GM19023 (cell line): ENCODE results near the gene IQCH.

ENCODE experiments used
- ATAC-seq: cut with Tn5 transposase; IDR thresholded peaks from one replicate; pipeline ENCODE4 v1.9.1; 2021; ENCODE audit warnings: mild to moderate bottlenecking, moderate library complexity; ENCODE audit not compliant: unreplicated experiment

The IQCH gene

DNA sequence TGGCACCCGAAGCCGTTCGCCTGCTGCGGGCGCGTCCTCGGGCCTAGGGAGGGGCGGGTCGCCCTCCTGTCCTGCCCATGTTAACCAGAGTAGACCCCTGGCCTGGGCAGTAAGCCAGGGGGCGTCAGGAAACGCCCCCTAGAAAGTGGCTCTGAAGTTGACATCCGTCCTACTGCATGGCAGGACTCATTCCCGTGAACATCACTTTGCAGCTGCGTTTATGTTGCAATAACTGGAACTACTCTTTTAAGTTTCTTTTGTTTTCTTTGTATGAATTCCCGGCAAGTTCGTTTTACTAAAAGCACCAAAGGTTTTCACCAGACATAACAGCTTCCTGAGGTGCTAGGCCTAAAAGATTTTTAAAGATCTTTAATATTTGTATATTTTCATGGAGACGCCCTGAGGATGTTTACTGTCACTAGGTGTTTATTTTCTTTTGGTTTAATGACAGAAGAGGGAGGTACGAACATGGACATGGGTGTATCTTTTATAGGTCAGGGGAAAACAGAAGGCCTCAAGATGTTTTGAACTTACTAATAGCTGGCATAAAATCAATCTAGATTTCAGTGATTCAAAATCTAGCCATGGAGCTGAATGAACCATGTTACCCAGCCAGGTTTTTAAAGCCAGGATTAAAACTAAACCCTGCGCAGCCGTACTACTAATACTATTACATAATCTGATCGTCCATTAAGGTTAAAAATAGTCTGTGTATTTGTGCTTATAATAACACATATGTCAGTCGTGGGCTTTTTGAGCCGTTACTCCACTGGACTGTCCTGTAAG is 267.4 kb downstream of the IQCH start:
- ATAC-seq: no peak

DNA sequence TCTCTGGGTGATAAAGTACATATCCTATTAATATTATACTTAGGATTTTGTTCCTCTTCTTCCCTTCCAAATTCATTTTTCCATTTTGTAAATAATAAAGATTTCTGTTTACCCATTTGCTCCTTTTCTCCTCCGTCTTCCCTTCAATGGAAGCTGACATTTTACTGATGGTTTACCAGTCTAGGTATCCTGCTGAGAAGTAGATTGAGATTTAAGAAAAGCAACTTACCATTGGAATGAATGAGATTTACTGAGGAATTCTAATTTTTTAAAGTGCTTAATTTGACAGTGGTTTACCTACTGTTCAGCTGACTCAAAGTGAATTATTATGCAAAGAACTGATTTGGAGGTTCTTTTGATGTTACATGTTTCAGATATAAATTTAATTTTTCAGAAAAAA is 268.7 kb downstream of the IQCH start:
- ATAC-seq: no peak

DNA sequence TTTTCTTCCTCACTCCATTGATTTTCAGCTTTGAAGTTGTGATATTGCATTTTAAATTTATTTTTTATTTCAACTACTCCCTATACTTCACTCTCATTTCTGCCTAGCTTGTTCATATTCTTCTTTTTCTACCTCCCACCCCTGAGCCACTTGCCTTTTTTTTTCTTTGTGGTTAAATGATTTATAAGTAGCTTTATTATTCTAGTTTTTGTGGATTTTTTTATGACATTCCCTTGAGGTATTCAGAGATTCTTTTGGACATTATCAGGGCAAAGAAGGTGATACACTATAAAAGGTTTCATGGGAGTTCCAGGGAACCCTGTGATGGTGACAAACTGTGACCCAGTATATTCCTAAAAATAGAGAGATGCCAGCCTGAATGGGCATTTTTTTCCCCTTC is 269.6 kb downstream of the IQCH start:
- ATAC-seq: no peak

DNA sequence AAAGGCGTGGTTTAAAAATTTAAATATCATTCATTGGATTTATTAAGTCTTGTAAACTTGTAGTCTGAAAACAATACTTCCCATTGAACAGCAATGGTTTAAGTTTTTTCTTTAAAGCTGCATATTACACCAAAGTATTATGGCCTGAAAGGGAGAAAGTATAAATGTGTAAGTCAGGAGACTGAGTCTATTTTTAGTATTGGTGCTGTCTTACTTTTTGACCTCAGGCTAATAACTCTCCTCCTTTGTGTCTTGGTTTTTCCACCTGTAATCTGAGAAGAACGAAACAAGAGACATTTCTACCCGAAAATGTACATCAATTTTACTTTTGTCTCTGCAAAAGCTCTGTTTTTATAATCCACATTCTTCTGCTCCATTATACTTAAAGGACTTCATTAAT is 273.9 kb downstream of the IQCH start:
- ATAC-seq: no peak

DNA sequence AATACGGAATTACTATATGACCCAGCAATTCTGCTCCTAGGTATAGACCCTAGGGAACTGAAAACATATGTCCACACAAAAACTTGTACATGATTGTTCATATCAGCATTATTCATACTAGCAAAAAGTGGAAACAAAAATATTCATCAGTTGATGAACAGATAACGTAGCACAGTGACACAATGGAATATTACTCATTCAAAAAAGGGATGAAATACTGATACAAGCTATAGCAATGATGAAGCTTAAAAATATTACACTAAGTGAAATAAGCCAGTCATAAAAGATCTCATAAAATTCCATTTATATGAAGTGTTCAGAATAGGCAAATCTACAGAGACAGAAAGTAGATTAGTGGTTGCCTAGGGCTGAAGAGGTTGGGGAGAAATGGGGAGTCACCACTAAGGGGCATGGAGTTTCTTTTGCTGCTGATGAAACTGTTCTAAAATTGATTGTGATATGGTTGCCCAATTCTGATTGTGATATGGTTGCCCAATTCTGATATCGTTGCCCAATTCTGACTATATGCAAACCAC is 276.9 kb downstream of the IQCH start:
- ATAC-seq: no peak

DNA sequence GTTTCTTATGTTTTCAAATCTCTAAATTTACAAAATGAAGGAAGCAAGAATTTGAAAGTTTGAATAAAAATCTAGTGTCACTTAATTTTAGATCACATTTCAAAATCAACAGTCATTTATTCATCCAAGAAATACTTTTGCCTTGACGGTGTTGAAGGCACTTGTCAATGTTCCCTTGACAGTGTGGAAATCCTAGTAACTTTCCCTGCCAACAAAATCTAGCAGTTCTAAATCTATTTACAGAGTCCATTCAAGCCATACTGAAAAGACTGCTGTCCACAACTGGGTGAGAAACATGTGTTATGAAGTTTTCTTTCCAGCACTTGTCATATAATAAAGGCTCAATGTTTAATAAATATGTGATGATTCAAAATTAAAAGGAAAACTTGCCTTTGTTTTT is 279.3 kb downstream of the IQCH start:
- no peak for ATAC-seq

DNA sequence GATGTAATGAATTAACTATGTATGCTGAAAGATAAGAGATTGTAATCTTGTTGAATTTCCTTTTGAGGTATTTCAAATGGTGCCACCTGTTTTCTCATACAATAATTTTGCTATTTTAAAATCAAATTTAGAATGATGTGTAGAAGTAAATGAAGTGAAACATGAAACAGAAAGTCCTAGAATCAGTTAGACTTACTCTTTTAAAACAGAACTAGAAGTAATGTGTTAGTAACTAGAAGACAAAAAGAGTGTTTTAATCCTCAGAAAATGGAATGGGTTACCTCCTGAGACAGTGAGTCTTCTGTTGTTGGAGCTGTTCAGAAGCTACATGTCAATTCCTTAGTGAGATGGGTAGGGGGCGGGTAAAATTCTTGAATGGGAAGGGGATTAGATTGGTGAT is 279.8 kb downstream of the IQCH start:
- ATAC-seq: no peak

DNA sequence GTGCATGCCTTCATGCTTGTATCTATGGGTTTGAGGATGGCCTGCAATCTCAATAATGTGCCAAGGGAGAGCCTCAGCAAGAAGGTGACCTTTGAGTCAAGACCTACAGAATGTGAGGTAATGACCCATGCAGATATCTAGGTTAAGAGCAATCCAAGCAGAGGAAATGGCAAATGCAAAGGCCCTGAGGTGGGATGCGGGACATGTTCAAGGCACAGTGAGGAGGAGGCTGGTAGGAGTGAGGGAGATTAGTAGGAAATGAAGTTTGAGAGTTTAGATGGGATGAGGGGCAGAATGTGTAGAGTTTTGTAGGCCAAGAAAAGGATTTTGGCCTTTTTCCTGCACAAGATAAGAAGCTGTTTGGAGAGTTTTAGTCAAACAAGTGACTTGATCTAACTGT is 283.2 kb downstream of the IQCH start:
- no peak for ATAC-seq

DNA sequence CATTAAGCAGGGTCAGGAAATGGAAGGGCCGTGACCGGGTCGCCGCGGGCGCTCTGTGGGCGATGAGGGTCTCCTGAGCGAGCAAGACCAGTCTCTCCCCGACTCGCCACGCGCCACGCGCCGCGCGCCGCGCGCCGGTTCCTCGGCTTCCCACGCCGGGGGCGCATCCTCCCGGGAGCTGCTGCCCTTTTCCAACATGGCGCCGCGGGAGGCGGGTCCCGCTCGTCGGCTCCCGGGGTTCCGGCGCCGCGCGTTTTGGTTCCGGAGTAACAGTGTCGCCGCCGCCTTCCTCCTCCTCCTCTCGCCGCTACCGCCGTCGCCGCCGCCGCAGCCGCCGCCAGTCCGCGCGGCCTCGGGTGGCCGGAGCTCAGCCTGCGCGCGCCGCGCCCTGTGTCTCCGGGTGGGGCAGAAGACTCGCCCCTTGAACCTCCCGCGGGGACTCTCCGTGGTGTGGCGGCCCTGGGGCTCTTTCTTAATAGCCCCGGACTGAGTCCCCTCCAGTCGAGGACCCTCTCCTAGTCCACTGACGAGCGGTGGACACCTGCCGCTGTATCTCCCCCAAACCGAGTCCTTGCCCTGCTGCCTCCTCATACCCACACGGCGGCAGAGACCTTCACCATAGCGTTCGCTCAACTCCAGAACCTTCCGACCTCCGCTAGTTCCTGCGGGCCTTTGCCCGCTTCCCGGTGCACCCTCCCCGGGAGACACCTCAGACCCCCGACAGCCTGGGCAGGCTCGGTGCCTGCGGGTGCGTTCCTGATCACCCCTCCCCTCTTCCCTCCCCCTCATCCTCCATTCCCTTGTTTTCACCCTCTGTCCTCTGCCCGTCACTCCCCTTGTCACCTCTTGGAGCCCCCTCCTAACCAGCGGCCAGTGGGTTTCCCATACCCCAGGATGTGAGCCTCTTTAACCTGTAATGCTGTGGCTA is 288.1 kb downstream of the IQCH start, which contains the start of gene MAP2K5:
Gene MAP2K5, plus strand, starts transcription at position 284 of the 928 bp plus-strand sequence. Its CDS starts 633 bp downstream, at position 917.
- peak; percentile 55 for ATAC-seq

DNA sequence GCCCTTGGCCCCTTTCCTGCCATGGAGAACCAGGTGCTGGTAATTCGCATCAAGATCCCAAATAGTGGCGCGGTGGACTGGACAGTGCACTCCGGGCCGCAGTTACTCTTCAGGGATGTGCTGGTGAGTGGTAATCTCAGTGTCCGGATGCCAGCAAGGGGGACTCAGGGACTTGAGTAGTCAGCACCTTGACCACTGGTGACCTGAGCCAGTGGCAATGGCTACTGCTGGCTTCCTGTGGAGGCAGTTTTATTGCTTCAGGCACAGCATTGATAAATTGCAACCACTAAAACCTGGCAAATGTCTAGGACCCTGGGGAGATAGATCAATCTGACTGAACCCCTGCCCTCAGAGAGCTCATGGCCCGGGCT is 288.7 kb downstream of the IQCH start:
- no peak for ATAC-seq

DNA sequence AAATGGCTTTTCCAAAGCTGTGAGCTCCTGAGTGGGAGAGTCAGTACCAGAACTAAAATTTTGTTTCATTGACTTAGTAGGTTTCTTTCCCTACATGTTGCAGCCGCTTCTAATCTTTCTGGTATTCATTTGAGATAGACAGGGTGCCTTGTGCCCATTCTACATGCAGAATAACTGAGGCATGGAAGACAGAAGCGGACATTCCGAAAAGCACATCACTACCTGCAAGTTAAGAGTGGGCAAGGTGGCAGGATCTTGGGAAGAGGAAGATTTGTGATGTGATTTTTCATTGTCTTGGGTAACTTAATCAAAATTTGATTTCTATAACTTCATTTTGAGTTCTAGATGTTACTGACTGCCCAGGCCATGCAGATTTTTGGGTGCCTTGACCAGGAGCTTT is 289.9 kb downstream of the IQCH start:
- no peak for ATAC-seq

DNA sequence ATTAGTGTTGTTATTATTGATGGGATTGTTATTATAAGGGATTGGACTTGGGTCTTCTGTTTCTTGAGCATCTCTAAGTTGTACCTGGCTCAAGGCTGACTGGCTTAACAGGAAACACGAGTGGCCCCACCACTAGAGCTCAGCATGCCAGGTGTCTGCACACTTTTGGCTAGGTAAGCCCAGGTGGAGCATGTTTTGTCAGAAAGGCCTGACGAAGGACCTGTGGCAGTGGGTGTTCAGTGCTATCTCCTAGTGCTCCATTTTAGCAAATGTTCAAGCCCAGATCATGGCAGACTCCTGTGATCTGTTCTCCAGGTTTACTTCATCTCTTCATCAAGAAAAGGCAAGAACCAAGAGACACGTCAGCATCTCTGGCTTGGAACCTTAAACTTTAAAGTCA is 291.3 kb downstream of the IQCH start:
- ATAC-seq: no peak

DNA sequence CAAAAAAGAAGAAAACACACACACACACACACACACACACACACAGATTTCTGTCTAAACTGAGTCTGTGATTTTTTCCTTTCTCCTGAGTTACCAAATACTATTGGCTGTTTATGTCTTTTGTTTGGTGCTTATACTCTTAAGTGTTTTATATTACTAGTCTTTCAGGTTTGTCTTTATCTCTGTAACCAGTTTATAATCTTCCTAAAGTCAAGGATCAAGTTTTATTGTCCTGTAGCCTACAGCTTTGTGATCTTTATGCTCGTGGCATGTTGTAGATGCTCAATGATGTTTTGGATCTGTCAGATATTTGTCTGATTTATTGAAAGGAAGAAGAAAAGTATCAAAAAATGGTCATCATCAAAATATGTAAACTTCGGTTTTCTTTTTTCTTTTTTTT is 292.5 kb downstream of the IQCH start:
- ATAC-seq: no peak

DNA sequence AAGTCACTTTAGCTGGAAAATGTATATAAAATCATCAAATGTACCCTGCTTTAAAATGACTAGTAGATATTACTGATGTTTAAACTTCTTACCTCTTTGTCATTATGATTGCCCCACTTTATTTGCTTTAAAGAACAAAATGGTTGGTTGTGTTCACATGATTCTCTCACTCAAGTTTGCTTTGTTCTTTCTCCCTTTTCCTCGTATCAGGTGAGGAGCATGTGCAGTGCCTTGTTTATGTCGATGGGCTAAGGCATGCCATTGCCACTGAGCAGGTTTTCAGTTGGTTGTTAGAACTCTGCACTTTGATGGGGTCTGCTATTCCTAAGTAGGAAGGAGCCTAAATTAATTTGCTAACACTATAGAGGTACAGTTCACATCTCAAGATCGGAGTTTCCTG is 293.2 kb downstream of the IQCH start:
- ATAC-seq: no peak

DNA sequence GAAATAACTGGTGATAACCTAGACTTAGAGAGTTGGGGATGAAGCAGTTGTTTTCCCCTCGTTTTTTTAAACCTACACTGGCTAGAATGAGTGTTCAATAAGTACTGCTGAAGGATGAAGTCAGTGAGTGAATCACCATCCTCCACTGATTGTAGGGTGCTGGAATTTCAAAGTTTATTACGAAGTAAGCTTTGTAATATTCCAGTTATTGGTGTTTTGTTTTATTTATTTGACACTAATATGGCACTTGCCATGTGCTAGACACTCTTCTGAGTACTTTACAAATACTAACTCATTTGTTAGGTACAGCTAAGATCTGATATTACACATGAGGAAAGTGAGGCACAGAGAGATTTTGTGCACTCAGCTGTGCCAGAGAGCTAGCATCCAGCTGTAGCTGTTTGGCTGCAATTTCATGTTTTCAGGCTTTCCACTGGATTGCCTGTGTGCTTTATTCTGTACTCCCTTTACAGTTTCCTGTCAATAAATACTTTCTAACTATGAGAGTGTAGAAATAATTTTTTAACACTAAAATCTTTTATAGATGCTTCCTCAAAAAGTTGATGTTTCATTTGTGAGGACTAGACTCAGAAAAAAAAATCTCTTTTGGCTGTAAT is 293.8 kb downstream of the IQCH start:
- no peak for ATAC-seq

DNA sequence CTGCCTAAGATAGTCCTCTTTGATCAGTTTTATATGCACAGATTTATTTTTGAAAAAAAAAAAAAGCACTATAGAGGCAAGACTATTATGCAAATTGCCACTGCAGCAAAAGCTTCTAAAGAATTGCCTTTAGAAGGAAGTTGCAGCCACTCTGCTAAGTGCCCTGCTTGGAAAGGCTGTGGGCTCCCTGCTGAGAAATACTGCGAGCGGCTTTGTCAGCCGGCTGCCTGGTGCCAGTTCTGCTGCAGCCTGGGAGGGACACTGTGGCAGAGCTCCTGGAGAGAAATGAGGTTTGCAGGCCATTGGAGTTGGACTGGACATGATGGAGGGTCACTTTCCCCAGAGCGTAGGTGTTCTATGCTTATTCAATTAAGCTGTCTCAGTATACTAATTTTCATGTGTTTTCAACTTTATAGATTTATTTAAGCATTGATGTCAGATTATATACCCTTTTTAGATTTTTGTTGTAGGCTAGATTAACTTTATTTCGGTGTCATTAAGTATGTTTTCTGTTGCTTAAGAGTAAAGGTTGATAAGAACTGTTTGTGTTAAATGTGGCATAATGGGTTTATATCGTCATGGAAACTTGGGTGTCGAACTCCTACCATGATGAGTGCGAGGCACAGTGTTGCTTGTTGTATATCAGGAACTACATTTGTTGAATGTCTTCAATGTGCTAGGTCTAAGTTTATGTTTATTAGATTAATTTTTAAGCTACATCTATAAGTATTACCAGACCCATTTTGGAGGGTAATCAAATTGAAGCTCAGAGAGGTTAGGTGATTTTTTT is 294.5 kb downstream of the IQCH start:
- ATAC-seq: no peak

DNA sequence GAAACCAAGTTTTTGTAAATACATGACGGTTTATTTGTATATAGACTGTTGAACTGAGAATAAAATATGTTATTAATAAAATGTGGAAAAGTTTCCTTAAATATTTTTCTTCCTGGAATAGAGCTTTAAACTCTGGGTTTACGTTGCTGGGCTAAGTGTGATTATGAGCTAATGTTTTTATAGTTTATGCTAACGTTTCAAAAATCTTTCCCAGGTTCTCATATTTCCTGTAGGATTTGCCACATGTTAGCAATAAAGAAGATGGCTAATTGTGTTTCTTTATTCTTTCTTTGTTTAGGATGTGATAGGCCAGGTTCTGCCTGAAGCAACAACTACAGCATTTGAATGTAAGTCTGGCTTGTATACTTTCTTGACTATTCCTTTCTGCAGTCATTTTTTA is 295.1 kb downstream of the IQCH start:
- no peak for ATAC-seq

DNA sequence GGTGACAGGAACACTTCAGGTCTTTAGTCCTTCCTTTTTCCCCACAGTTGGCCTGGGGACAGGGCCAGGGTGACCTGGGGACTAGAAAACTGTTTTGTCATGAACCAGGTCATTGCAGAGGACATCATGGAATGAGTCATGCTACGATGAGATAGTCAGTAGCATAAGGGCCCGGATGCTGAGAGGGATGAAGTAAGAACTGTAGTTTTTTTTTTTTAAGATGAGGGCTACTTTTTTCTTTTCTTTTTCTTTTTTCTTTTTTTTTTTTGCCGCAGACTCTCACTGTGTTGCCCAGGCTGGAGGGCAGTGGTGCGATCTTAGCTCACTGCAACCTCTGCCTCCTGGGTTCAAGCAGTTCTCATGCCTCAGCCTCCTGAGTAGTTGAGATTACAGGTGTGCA is 295.9 kb downstream of the IQCH start:
- ATAC-seq: no peak

DNA sequence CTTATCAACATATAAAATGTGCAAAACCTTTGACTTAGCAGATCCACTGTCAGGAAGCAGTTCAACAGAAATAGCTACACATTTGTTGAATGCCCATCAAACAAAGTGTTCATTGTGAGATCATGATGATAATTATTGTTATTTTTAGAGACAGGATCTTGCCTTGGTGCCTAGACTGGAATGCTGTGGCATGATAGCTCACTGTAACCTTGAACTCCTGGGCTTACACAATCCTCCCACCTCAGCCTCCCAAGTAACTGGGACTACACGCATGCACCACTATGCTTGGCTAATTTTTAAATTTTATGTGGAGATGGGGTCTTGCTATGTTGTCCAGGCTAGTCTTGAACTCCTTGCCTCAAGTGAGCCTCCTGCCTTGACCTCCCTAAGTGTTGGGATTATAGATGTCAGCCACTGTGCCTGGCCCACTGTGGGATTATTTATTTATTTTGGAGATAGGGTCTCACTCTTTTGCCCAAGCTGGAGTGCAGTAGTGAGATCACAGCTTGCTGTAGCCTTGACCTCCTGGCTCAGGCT is 296.7 kb downstream of the IQCH start:
- no peak for ATAC-seq
